LNCaP clone FGC (cell line): ENCODE data around the gene FCF1.
A peak's percentile ranks its signal among the peaks of the same experiment; 100 is the strongest.

ENCODE experiments used
- DNase-seq: peaks from one replicate; pipeline ENCODE4 v3.0.0-alpha.2; 2011; ENCODE audit warnings: low read depth
- H3K4me3 ChIP-seq: 2 replicates; pipeline ENCODE4 v1.5.1; 2011; ENCODE audit warnings: mild to moderate bottlenecking, low read depth, low read length, control low read depth
- CTCF ChIP-seq: IDR thresholded peaks from 2 replicates; pipeline ENCODE4 v1.5.1; 2012; ENCODE audit warnings: mild to moderate bottlenecking; ENCODE audit not compliant: control insufficient read depth, insufficient read depth; ENCODE audit errors: extremely low read depth

Gene FCF1

GRCh38 chr14:74670726-74671411, 42.1 kb upstream of the FCF1 start:
- H3K4me3 ChIP-seq: no peak overlapping the region
- DNase-seq: no peak
- TF ChIP-seq CTCF: no peak

- no peak overlapping the region for H3K4me3 ChIP-seq
- peak; percentile 21 for DNase-seq
- TF ChIP-seq CTCF: no peak
Measured at GRCh38 chr14:74671789-74672188, 41.2 kb upstream of the FCF1 start.

GRCh38 chr14:74673768-74674167, 39.2 kb upstream of the FCF1 start:
- TF ChIP-seq CTCF: no peak
- no peak for DNase-seq
- H3K4me3 ChIP-seq: no peak overlapping the region

- no peak overlapping the region for H3K4me3 ChIP-seq
- no peak for DNase-seq
- TF ChIP-seq CTCF: no peak
Measured at GRCh38 chr14:74675219-74675618, 37.7 kb upstream of the FCF1 start.

DNA sequence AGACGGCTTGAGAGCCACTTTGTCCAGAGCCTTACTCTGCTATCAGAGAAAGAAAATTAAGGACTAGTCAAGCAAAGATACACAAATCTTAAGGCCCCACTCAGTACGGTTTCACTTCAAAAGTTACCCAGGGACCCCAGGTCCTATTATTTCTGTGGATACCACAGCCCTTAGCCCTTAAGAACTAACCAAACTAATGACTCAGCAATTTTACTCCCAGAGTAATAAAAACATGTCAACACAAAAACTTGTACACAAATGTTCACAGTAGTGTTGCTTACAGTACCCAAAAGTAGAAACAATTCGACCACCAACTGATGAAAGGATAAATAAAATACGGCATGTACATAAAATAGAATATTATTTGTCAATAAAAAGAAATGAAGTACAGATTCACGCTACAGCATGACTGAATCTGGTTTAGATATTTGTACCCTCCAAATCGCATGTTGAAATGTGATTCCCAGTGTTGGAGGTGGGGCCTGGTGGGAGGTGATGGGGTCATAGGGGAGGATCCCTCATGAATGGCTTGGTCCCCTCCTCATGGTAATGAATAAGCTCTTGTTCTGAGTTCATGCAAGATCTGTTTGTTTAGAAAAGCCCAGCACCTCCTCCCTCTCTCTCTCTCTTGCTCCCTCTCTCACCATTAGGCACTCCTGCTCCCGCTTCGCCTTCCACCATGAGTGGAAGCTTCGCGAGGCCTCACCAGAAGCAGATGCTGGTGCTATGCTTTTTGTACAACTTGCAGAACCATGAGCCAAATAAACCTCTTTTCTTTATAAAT, 30.6 kb upstream of the FCF1 start:
- no peak for TF ChIP-seq CTCF
- H3K4me3 ChIP-seq: no peak overlapping the region
- no peak for DNase-seq

- TF ChIP-seq CTCF: no peak
- DNase-seq: no peak
- H3K4me3 ChIP-seq: no peak overlapping the region
Measured at GRCh38 chr14:74683406-74683805, 29.5 kb upstream of the FCF1 start.

GRCh38 chr14:74684434-74684833, 28.5 kb upstream of the FCF1 start:
- H3K4me3 ChIP-seq: no peak overlapping the region
- no peak for DNase-seq
- TF ChIP-seq CTCF: no peak
